ENCODE data around the gene KRTAP4-1.
"Not testable (repeated sequence)": the region's sequence is repeated elsewhere in the genome, so short reads cannot be mapped to it uniquely, and the experiment has no call there.

Gene KRTAP4-1

DNA sequence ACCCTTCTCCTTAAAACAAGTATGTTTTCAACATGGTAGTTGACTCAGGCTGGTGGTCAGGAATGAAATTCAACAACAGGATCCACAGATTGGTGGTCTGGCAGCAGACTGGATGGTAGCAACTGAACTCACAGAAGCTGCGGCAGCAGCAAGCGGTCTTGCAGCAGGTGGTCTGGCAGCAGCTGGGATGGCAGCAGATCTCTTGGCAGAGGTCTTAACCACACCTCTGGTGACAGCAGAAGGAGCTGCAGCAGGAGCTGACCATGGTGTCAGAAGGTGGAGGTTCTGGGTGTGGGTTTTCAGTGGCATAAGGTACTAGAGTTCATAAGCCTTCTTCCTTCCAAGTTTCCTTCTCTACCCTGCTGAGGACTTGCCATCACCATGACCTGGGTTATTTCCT is 2.2 kb upstream of the KRTAP4-1 start:
- Mint-ChIP-seq H3K27ac (no peak overlapping the region), H3K4me3 (no peak overlapping the region), H3K4me1 (no peaks in the 10 kb centered on the region), H3K36me3 (no peaks in the 10 kb centered on the region), H3K9me3 (no peaks in the 10 kb centered on the region), H3K27me3 (peaks cover 34% of the 10 kb centered on the region)
- ATAC-seq: no peak

DNA sequence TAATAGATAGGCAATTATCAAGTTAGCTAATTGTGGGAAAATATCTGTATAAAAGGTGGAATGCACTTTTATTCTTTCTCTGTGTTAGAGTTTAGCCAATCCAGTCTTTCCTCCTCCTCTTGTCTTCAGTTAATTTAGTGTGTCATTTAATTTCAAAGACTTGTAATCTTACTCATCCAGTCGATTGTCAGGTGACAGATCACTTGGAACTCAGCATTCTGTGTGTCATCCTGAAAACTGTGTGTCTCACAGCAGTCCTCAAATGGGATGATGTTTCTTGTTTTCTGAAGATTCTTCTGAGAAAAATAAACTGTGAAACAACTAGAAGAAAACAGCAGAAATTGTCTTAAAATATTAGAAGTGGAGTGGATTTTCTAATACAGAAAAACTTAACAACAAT is 290 bp upstream of the KRTAP4-1 start:
- H3K4me3 Mint-ChIP-seq: no peak overlapping the region
- H3K36me3 Mint-ChIP-seq: no peaks in the 10 kb centered on the region
- H3K9me3 Mint-ChIP-seq: no peaks in the 10 kb centered on the region
- peaks cover 15% of the 10 kb centered on the region for H3K27me3 Mint-ChIP-seq
- no peak for ATAC-seq
- no peak overlapping the region for H3K27ac Mint-ChIP-seq
- no peaks in the 10 kb centered on the region for H3K4me1 Mint-ChIP-seq

DNA sequence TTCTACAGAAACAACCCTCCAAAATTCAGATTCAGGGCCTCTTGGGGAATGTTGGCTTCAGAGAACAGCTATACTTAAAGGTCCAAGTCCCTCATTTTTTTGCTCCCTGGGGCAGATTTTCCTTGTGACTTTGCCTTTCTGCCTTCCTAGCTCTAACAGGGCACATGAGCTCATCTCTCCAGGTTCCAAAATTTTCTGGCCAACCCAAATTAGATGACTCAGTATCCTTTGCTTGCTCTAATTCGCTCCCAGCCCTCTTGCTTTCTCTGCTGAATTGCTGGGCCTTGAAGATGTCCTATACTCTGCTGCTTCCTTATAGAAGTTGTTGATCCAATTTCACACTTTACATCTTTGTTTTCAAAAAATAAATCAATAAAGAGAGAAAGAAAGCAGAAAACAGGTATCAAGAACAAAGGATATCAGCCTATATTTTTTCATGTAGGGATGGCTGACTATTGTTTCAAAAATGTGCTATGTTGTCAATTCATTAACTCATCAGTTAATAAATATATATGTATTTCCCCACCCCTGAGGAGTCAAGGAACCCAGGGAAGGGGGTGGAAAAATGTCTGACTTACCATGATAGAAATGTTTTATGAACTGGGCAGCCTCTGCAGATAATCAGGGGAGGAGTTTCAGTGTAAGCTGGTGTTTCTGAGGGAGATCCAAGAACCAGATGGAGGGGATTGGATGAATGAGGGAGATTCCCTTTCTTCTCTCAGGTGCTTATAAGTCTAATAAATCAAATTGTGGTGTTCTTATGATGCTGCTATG is 5.7 kb downstream of the KRTAP4-1 start:
- H3K27me3 Mint-ChIP-seq: peaks cover 2% of the 10 kb centered on the region
- H3K27ac Mint-ChIP-seq: no peak overlapping the region

DNA sequence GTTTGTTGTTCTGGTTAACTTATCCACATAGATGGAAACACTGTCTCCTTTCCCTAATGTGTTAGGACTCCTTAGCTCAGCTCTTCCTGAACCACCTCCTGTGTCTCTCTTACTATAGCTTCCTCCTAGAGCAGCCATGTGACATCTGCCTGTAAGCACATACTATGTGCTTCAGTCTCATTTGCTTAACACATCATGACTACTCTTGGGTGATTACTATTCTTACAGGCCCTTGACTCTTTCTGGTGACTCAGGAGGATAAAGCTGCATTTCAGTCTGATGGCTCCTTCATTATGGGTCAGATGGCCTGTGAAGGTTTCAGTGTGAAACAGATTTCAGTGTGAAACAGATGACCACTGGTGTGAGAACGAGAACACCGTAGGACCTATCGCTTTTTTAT is 6.4 kb downstream of the KRTAP4-1 start:
- no peak overlapping the region for H3K4me3 Mint-ChIP-seq
- peaks cover 39% of the 10 kb centered on the region for H3K4me1 Mint-ChIP-seq
- ATAC-seq: peak; percentile 32
- no peak overlapping the region for H3K27ac Mint-ChIP-seq
- H3K27me3 Mint-ChIP-seq: no peaks in the 10 kb centered on the region
- H3K36me3 Mint-ChIP-seq: no peaks in the 10 kb centered on the region
- no peaks in the 10 kb centered on the region for H3K9me3 Mint-ChIP-seq

More for the DNA sequence above, 5.7 kb downstream of the KRTAP4-1 start:
- H3K4me1 Mint-ChIP-seq: peaks cover 35% of the 10 kb centered on the region
- H3K4me3 Mint-ChIP-seq: no peak overlapping the region
- ATAC-seq: no peak
- H3K36me3 Mint-ChIP-seq: no peaks in the 10 kb centered on the region
- no peaks in the 10 kb centered on the region for H3K9me3 Mint-ChIP-seq

DNA sequence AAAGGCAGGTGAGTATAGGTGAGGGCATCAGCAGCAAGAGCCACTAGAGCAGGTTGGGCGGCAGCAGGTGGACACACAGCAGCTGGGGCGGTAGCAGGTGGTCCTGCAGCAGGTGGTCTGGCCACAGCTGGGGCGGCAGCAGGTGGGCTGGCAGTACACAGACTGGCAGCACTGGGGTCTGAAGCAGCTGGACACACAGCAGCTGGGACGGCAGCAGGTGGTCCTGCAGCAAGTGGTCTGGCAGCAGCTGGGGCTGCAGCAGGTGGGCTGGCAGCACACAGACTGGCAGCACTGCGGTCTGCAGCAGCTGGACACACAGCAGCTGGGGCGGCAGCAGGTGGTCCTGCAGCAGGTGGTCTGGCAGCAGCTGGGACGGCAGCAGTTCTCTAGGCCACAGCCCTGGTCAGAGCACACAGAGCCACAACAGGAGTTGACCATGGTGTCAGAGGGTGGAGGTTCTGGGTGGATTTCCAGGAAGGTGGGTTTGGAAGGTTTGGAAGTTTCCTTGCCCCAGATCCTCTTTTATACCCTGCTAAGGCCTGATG is 6.9 kb downstream of the KRTAP4-1 start, which contains the start of gene KRTAP4-2:
Gene KRTAP4-2, minus strand, starts transcription at position 495 of the 545 bp plus-strand sequence. Its CDS starts 57 bp downstream, at position 438.
- Mint-ChIP-seq H3K36me3 (no peaks in the 10 kb centered on the region), H3K27me3 (no peaks in the 10 kb centered on the region), H3K4me3 (no peak within 1 kb of the TSS), H3K4me1 (peaks cover 41% of the 10 kb centered on the region), H3K9me3 (no peaks in the 10 kb centered on the region), H3K27ac (no peak within 1 kb of the TSS)
- no peak for ATAC-seq

DNA sequence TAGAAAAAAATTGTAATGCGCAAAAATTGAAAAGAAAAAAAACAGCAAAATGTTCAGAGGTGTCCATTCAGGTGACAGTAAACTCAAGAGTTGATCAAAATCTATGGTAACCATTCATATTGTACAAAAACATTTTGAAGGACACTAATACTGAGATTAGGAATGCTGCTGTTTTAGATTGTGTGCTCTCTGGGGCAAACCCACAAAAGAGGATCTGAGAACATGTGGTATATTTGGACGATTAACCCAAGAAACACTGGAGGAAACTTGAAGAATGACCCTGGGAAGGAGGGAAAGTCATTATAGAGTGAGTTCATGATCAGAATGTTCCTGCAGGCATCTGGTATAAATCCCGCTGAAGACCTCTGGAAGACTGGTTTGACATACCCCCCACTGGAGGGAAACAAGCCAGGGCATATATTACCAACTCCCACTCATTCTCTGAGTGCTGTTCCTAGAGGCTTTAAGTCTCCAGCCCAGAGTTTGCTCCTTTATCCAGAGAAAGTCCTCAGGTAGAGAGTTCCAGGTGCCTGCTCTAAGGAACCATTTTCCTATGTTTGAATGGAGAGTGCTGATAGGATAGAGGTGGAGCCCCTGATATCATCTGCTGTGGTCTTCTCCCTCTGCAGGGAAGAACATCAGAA is 7.8 kb downstream of the KRTAP4-1 start:
- ATAC-seq: peak; percentile 91
- Mint-ChIP-seq H3K27ac (peak overlapping the region; percentile 17), H3K9me3 (no peaks in the 10 kb centered on the region)

DNA sequence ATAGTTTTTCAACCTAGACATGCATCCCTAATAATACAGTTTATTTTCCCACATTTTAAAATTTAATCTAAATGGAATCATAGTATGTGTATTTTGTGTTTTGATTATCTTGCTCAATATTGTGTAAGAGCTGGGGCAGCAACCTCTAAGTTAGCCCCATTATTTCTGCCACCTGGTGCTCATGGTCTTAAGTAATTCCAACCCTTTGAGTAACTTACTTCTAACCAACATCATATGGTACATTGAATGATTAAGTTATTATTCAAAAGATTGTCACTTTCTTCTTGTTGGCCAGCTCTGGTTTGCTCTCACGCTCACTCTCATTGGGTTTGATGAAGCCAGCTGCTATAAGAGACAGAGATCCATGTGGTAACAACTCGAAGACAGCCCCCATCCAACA is 12.8 kb downstream of the KRTAP4-1 start:
- Mint-ChIP-seq H3K9me3 (no peaks in the 10 kb centered on the region), H3K27ac (no peak overlapping the region), H3K36me3 (no peaks in the 10 kb centered on the region), H3K27me3 (peaks cover 6% of the 10 kb centered on the region), H3K4me3 (no peak overlapping the region), H3K4me1 (peaks cover 24% of the 10 kb centered on the region)
- ATAC-seq: no peak

More for the DNA sequence above, 7.8 kb downstream of the KRTAP4-1 start:
- H3K36me3 Mint-ChIP-seq: no peaks in the 10 kb centered on the region
- no peak overlapping the region for H3K4me3 Mint-ChIP-seq
- H3K27me3 Mint-ChIP-seq: peaks cover 6% of the 10 kb centered on the region
- H3K4me1 Mint-ChIP-seq: peaks cover 41% of the 10 kb centered on the region

DNA sequence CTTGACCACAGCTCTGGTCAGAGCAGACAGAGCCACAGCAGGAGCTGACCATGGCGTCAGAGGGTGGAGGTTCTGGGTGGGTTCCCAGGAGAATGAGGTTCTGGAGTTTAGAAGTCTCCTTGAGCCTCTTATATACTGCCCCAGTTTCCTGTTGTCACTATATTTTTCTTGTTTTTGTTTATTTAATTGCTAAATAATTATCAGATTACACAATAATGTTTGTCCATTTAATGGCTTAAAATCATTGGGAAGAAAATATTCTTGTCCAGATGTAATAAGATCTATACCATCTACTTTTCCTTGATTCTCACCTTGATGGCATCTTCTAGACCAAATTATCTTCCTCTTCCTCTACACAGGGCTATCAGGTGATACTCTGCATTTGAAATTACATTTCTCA is 16.6 kb downstream of the KRTAP4-1 start, which contains the start of gene KRTAP4-3:
Gene KRTAP4-3, minus strand, starts transcription at position 101 of the 400 bp plus-strand sequence. Its CDS starts 49 bp downstream, at position 52.
- no peak for ATAC-seq
- Mint-ChIP-seq H3K27ac (no peak within 1 kb of the TSS), H3K4me1 (peaks cover under 1% of the 10 kb centered on the region), H3K4me3 (no peak within 1 kb of the TSS), H3K36me3 (no peaks in the 10 kb centered on the region), H3K9me3 (no peaks in the 10 kb centered on the region), H3K27me3 (peaks cover 6% of the 10 kb centered on the region)

DNA sequence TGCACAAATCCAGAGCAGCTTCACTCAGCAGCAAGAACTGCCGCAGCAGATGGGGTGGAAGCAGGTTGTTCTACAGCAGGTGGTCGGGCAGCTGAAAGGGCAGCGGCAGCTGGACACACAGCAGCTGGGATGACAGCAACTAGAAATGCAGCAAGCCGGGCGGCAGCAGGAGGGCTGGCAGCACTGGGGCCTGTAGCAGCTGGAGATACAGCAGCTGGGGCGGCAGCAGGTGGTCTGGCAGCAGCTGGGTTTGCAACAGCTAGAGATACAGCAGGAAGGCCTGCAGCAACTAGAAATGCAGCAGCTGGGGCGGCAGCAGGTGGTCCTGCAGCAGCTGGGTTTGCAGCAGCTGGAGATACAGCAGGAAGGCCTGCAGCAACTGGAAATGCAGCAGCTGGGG is 17.1 kb downstream of the KRTAP4-1 start:
- Mint-ChIP-seq H3K36me3 (no peaks in the 10 kb centered on the region), H3K4me3 (no peak overlapping the region), H3K27ac (no peak overlapping the region), H3K4me1 (no peaks in the 10 kb centered on the region), H3K9me3 (no peaks in the 10 kb centered on the region), H3K27me3 (peaks cover 6% of the 10 kb centered on the region)
- ATAC-seq: no peak

DNA sequence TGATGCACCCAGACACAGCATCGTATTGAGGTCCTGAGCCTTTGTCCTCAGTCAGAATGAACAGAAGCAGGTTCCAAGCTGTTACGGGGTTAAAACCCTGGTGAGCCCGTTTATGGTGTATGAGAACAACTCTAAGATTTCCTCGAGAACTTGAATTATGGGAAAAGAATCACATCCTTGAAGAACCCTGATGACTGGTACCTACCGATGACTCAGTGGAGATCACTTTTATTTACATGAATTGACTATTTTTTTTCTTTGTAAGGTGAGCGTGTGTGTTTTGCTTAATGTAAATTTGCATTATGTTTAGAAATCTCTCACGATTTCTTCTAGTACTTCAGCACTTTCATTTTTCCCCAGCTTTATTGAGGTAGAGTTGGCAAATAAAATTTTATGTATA is 20.9 kb downstream of the KRTAP4-1 start:
- ATAC-seq: no peak
- H3K27ac Mint-ChIP-seq: no peak overlapping the region
- no peak overlapping the region for H3K4me3 Mint-ChIP-seq
- no peaks in the 10 kb centered on the region for H3K9me3 Mint-ChIP-seq
- H3K36me3 Mint-ChIP-seq: no peaks in the 10 kb centered on the region
- peaks cover 11% of the 10 kb centered on the region for H3K27me3 Mint-ChIP-seq
- no peaks in the 10 kb centered on the region for H3K4me1 Mint-ChIP-seq

DNA sequence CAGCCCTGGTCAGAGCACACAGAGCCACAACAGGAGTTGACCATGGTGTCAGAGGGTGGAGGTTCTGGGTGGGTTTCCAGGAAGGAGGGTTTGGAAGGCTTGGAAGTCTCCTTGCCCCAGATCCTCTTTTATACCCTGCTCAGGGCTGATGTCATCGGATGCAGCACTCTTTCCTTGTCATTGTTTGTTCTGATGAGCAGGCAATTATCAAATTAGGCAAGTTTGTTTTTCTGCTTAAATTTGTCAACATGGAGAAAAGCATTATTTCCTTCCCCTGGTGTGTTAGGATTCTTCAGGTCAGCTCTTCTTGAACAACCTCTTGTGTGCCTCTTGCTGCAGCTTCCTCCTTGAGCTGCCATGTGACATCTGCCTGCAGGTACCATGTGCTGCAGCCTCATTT is 24.1 kb downstream of the KRTAP4-1 start, which contains the start of gene KRTAP4-4:
Gene KRTAP4-4, minus strand, starts transcription at position 101 of the 400 bp plus-strand sequence. Its CDS starts 57 bp downstream, at position 44.
- H3K36me3 Mint-ChIP-seq: no peaks in the 10 kb centered on the region
- H3K27me3 Mint-ChIP-seq: peaks cover 43% of the 10 kb centered on the region
- no peak within 1 kb of the TSS for H3K27ac Mint-ChIP-seq
- ATAC-seq: no peak
- H3K9me3 Mint-ChIP-seq: no peaks in the 10 kb centered on the region
- H3K4me3 Mint-ChIP-seq: no peak within 1 kb of the TSS
- H3K4me1 Mint-ChIP-seq: no peaks in the 10 kb centered on the region

DNA sequence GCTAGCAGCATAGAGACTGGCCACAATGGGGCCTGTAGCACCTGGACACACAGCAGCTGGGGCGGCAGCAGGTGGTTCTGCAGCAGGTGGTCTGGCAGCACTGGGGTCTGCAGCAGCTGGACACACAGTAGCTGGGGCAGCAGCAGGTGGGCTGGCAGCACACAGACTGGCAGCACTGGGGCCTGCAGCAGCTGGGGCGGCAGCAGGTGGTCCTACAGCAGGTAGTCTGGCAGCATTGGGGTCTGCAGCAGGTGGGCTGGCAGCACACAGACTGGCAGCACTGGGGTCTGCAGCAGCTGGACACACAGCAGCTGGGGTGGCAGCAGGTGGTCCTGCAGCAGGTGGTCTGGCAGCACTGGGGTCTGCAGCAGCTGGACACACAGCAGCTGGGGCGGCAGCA is 24.5 kb downstream of the KRTAP4-1 start:
- not testable (repeated sequence) for ATAC-seq, H3K4me1 Mint-ChIP-seq, H3K36me3 Mint-ChIP-seq, H3K27ac Mint-ChIP-seq, H3K9me3 Mint-ChIP-seq, H3K4me3 Mint-ChIP-seq
- peaks cover 47% of the 10 kb centered on the region for H3K27me3 Mint-ChIP-seq

DNA sequence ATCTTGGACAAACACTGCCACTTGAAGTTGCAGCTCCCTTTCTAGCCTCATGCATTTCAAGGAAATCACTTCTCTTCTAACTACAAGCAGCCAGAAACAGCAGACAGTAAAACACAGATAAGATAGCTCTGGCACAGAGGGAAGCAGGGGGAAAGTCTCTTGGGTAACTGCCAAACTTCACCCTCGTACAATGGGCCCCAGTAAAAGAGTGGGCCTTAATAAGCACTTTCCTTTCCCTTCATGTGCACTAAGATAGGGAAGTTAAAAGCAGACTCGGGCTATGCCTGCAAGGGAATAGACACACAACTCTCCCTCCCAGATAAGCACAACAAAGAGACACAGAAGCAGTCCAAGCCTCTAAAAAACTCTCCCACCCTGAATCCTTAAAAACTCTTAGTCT is 30.9 kb downstream of the KRTAP4-1 start:
- ATAC-seq: no peak
- Mint-ChIP-seq H3K4me3 (no peak overlapping the region), H3K4me1 (no peaks in the 10 kb centered on the region), H3K9me3 (no peaks in the 10 kb centered on the region), H3K27me3 (peaks cover 52% of the 10 kb centered on the region), H3K36me3 (no peaks in the 10 kb centered on the region), H3K27ac (no peak overlapping the region)

DNA sequence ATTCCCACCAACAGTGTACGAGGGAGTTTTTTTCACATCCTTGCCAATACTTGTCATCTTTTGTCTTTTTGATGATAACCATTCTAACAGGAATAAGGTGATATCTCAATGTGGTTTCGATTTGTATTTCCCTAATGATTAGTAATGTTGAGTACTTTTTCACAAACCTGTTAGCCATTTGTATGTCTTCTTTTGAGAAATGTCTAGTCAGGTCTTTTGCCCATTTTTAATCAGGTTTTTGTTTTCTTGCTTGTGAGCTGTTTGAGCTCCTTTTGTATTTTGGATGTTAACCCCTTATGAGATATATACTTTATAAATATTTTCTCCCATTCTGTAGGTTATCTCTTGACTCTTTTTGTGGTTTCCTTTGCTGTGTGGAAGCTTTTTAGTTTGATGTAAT is 33.2 kb downstream of the KRTAP4-1 start:
- no peaks in the 10 kb centered on the region for H3K4me1 Mint-ChIP-seq
- H3K4me3 Mint-ChIP-seq: no peak overlapping the region
- H3K27me3 Mint-ChIP-seq: peaks cover 28% of the 10 kb centered on the region
- no peaks in the 10 kb centered on the region for H3K36me3 Mint-ChIP-seq
- H3K9me3 Mint-ChIP-seq: peaks cover 3% of the 10 kb centered on the region
- no peak for ATAC-seq
- H3K27ac Mint-ChIP-seq: no peak overlapping the region

DNA sequence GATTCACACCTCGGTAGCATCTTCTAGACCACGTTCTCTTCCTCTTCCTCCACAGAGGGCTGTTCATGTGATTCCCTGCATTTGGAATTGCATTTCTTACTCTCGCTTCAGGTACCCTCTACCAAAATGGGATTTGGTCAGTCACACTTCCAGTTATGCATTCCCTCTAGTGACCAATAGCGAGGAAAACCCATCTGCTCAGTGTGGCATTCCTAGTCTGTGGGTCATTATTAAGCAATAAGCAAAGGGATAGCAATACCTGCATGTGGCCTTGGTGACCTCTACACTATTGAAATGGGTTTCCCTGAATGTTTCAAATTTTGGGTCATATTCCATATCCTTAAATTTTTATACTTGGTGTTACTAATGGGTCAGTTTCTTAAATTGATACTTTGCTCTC is 34.7 kb downstream of the KRTAP4-1 start:
- H3K4me1 Mint-ChIP-seq: no peaks in the 10 kb centered on the region
- H3K4me3 Mint-ChIP-seq: no peak overlapping the region
- peaks cover 16% of the 10 kb centered on the region for H3K27me3 Mint-ChIP-seq
- no peak overlapping the region for H3K27ac Mint-ChIP-seq
- peaks cover 3% of the 10 kb centered on the region for H3K9me3 Mint-ChIP-seq
- ATAC-seq: no peak
- no peaks in the 10 kb centered on the region for H3K36me3 Mint-ChIP-seq

DNA sequence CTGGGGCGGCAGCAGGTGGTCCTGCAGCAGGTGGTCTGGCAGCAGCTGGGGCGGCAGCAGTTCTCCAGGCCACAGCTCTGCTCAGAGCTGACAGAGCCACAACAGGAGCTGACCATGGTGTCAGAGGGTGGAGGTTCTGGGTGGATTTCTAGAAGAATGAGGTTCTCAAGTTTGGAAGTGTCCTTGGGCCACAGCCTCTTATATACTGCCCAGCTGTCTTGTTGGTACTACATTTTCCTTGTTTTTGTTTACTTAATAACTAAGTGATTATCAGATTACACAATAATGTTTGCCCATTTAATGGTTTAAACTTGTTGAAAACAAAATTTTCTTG is 35.1 kb downstream of the KRTAP4-1 start, which contains the start of gene KRTAP4-5:
Gene KRTAP4-5, minus strand, starts transcription at position 174 of the 334 bp plus-strand sequence. Its CDS starts 58 bp downstream, at position 116.
- Mint-ChIP-seq H3K4me1 (no peaks in the 10 kb centered on the region), H3K4me3 (no peak within 1 kb of the TSS), H3K27ac (no peak within 1 kb of the TSS), H3K9me3 (peaks cover 3% of the 10 kb centered on the region), H3K36me3 (no peaks in the 10 kb centered on the region), H3K27me3 (peaks cover 14% of the 10 kb centered on the region)
- no peak for ATAC-seq
